Measurements from ENCODE around the gene DNAH14.

The DNAH14 gene

DNA sequence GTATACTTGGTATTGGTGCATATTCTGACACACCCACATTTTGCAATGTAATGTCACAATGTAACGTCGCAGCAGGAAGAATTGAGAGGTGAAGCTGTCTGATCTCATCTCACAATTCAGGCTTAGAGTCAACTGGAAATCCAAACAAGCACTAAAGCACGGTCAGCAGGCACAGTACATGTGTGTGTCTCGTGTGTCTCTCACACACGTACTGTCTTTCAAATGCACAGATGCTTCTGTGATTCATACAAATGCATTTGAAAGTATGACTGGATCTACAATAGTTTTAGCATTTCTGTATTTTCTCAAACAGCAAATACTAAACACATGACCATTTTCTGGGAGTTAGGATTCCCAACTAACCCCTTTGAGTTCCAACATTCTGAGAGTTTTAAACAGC, 471.5 kb downstream of the DNAH14 start:
- DNase-seq (ENCODE audit: low spot score) = no peak

DNA sequence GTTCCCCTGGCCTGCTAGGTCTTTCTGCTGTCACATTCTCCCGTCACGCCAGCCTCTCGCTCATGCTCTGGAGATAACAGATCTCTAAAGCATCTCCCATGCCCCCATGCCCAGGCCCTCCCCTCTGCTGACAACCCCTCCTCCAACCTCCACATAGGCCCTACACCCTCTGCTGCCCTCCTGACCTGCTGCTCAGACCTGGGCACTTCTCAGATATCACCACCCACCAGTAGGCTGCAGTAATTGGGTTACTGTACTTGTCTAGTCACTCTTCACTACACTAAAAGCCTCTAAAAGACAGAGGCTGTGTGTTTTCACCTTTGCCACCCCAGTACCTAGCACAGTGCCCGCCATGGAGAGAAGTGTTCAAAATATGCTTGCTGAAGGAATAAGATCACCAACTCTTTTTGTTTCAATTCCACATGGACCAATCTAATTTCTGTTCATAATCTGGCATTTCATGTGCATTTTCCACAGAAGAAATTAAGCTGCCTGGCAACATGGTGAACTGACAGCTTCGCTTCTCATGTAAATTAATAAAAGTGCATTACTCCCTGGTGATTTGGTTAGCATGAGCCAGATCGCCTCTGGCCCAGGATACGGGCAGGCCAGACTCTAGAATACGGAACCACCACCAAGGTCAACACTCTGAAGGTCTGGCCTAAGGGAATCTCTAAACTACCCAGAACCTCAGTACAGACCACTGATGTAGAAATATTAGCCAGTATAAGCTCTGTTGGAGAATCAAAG, 477.7 kb downstream of the DNAH14 start:
- DNase-seq (ENCODE audit: low spot score) = peak; percentile 68

DNA sequence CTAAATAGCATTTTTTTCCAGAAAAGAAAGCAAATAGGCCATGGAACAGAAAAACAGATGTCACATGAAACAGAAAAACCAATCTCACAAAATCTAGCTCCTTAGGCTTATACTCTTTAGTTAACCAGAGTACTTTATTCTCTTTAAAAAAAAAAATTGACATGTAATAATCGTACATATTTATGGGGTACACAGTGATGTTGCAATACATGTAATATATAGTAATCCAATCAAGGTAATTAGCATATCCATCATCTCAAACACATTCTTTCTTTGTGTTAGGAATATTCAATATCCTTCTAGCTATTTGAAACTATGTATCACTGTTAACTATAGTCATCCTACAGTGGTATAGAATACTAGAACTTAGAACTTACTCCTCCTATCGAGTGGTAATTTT, 478.3 kb downstream of the DNAH14 start:
- DNase-seq (ENCODE audit: low spot score) = no peak

DNA sequence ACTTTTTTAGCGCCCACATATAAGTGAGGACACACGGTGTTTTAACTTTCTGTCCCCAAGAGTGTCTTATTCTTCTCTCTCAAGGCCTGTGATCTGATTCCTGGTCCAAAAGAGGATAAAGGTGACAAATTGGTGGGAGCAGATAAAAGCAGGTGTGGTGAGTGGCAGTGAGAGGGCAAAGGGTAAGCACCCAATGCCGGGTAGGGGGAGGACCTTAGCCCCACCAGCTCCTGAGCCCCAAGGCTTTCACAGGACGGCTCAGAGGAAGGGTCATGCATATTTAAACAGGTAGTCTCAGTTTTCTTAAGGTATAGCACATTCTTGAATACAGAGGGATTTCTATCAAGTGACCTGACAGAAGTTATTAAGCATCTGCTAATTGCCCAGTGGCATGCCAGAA, 478.8 kb downstream of the DNAH14 start:
- no peak for DNase-seq (ENCODE audit: low spot score)

DNA sequence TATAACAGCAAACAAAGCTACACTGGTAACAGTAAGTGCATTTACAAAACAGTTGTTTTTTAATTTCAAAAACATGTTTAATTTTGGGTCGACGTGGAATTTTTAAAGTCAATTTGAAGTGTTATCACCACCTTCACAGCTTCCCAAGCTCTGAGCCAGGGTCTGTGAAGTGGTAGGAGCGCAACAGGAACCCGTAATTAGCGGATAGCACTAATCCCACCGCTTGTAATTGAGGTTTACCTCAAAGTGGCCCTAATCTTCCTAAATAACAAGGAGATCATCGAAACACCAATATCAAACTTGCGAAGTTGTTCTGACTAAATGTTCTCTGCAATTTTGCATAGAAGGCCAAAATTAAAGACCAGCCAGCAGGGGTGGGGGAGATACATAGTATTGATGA, 479.6 kb downstream of the DNAH14 start:
- no peak for DNase-seq (ENCODE audit: low spot score)

DNA sequence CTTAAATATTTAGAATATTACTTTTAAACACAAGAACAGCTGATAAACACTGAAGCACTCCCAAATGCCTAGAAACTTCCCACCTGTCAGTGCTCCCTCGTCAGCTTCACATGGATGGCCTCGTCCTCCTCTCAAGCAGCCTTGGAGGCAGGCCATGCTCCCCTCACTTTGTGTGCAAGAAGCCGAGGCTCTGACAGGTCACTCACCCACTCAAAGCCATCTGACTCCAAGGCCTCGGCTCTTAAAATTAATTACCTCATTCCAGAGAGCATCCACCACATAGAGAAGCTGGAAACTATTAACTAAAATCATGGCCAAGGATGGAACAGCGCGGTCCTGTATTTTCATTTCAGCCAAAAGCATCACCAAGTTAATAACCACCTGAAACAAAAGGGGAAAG, 480.6 kb downstream of the DNAH14 start:
- DNase-seq (ENCODE audit: low spot score) = no peak

DNA sequence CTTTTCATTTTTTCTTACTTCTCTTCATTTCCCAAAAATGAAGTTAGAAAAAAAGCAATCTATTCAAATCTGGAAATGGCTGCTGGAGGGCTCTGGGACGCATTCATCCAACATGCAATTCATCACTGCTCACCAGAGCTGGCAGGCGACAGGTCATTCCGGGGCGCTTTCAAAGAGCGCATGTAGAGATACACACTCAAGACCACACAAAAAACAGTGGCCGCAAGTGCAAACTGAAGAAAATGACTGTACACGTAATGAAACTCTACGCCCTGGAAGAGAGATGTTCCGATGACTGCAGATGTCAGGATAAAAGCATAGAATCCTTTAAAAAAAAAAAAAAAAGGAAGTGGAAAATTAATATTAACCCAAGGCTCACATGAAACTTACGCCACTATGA, 482.8 kb downstream of the DNAH14 start:
- no peak for DNase-seq (ENCODE audit: low spot score)

DNA sequence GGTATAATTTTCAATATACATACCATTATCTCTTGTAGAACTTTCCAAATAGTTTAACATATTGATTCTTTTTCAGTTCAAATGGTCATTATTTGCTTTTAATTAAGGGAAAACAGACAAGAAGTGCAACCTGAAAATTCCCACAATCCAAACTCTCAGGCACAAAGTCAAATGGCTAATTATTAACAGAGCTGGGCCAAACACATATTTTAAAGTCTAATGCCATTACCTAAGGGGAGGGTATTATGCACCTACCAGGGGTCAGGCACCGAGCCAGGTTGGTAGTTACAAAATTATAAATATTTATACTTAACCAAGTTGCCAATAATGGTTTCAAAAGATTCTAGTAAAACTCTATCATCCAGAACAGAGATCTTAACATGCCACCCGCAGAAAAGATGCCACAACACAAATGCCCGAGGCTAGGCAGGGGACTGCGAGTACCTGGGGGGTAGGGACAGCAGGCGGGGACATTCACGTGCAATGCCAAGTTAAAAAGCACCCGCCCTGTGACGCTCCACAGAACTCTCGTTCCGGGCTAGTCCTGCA, 483.4 kb downstream of the DNAH14 start:
- no peak for DNase-seq (ENCODE audit: low spot score)

DNA sequence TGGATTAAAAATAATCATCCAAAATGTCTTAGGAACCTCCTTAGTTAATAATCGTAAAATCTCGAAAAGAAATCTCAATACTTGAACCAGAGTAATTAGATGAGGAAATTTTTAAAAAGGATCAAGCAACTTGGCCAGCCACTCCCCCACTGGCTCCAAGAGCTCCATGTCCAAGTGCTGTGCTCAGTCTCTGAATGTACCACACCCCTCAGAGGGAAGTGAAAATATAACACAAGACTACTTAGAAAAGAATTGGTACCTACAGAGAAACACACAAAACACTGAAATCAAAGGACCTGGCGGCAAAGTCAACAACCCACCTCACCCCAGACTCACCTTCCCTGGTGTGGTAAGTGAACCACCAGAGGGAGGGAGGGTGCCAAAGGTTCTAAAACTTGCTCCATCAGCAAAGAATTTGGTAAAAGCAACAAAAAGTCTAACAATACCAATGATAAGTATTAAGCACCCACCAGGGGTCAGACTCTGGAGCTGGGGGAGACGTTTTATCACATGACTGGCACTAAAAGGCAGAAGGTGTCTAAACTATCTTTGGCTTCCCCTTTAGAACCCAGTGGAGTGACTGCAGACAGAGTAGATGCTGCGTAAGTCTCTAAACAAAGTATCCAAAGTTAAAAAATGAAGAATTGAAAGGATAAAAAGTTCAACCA, 484.4 kb downstream of the DNAH14 start:
- no peak for DNase-seq (ENCODE audit: low spot score)

DNA sequence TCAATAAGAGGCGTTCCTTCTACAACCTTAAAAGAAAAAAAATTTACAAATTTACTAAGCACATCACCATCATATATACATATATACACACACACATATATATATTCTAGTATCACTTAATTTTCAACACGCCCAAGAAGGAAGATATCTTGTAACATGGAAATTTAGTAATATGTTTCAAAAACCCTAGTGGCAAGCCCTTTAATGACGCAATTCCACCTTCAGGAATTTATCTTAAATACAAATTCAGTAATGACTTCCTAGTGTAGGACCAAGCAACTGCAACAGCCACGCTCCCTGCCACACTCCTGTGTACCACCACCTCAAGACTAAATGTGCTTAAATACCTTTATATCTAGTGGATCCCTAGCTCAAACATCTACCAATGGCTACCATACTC, 485.8 kb downstream of the DNAH14 start:
- no peak for DNase-seq (ENCODE audit: low spot score)

DNA sequence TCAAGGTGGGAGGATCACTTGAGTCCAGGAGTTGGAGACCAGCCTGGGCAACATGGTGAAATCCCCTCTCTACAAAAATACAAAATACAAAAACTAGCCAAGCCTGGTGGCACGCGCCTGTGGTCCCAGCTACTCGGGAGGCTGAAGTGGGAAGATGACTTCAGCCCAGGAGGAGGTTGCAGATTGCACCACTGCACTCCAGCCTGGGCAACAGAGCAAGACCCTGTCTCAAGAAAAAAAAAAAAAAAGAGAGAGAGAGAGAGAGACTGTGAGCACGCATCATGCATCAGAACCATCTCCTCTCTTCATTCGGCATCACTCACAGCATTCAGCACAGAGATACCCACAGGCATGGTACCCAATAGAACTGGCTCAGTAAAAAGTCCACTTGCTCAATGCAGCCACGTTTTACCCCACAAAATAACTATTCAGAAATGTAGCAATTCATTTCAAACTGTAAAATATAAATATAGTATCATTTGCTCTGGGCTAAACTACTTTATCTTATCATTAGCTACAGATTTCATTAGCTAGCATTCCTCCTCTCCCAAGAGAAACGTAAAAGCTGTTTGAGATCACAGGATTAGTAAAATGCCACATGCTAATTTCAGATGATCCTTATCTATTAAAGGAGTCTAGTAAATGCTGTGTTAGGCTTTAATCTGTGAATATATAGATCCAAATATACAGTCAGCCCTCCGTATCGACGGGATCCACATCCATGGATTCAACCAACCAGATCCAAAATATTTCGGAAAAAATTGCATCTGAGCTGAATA, 486.7 kb downstream of the DNAH14 start:
- DNase-seq (ENCODE audit: low spot score) = no peak

DNA sequence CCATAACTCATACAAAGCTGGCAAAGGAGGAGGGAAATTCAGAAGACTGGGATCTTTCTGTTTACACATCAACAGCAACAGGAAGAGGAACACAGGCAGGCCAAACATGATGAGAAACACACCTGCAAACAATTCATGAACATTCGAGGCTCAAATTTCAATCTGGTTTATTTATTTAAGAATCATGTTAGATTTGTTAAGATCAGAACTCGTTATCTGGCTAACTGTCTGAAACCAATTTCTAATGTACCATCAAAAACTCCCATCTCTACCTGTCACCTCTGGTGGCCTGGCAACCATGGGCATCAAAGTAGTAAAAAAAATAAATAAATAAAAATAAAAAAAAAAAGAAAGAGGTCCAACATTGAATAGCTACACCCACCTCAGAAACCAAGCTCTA, 488.6 kb downstream of the DNAH14 start:
- DNase-seq (ENCODE audit: low spot score) = no peak

DNA sequence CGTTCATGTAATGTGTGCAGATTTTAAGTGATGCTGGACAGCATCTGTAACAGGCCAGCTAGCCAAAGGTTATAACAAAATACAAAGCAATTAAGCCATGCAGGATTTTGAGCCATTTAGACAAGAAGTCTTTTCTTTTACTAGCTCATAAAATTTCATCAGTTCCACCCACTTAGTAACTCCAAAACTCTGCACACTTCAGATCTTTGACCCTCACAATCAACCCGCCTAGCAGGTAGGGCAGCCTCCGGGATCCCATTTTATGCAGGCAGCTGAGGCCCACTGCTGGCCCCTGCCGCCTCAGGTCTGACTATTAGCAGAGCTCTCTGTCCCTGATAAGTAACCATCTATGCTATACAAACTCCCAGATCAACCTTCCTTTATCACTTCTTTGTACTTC, 489.1 kb downstream of the DNAH14 start:
- DNase-seq (ENCODE audit: low spot score) = no peak

DNA sequence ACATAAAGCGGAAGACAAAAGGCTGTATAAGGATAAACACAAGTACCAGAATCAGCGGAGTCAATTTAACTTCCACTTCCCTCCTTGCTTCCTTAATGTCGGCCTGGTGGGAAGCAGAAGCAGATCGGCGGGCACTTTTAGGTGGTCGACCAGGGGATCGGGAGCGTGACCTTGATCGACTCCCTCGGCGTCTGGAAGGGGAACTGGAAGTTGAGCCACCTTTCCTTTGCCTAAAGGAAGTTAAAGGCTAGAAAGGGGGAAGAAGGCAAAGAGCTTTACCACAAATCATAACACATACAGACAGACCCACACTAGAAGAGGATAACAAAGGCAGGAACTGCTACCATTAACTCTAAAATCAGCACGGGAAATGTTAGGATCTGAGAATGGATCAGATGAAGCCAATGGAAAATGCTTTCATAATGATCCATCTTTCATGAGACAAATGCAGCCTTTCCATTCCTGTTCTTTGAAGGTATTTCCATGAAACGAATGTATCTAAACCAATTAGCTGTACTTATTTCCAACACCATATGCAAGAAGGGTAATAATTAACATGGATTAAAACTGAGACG, 492.6 kb downstream of the DNAH14 start:
- DNase-seq (ENCODE audit: low spot score) = no peak

DNA sequence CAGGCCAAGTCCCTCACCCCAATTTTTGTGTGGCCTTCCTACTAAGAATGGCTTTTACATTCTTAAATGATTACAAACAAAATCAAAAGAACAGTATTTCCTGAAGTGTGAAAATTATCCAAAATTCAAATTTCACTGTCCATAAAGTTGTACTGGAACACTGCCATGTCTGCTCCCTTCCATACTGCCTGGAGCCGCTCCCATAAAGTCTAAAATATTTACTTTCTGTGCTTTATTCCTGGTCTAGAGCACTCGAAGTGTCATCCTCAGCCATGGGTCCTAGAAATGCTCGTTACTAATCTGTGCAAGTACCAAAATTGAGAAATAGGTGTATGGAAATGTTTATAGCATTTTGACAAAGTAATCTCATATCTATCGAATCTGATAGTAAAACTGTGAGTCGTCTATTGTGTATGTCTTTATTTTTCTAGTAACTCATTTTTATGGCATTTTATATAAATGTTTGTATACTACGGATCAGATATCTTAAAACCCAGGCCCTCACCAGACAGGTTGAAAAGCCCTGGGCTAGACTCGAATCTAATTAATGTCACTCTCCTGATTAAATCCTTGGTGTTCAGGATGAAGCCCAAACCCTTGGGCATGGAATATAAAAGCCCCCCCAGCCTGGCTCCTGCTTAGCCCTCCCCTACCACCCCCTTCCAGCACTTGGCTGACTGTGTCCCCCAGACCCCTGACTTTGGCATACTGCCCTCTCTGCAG, 493.5 kb downstream of the DNAH14 start:
- no peak for DNase-seq (ENCODE audit: low spot score)

DNA sequence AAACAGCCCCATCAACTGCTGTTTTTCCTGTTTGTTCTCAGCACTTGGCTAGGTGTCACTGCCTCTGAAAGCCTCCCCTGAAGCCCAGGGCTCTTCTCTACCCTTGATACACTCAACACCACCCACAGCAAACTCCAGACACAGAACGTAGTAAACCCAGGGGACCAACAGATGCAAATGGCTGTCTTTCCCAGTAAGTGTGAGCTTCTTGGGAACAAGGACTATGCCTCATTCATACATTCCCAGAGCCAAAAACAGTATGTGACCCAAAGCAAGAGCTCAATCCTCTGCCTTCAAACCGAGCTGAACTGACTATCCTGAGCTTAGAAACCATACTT, 494.0 kb downstream of the DNAH14 start:
- no peak for DNase-seq (ENCODE audit: low spot score)

DNA sequence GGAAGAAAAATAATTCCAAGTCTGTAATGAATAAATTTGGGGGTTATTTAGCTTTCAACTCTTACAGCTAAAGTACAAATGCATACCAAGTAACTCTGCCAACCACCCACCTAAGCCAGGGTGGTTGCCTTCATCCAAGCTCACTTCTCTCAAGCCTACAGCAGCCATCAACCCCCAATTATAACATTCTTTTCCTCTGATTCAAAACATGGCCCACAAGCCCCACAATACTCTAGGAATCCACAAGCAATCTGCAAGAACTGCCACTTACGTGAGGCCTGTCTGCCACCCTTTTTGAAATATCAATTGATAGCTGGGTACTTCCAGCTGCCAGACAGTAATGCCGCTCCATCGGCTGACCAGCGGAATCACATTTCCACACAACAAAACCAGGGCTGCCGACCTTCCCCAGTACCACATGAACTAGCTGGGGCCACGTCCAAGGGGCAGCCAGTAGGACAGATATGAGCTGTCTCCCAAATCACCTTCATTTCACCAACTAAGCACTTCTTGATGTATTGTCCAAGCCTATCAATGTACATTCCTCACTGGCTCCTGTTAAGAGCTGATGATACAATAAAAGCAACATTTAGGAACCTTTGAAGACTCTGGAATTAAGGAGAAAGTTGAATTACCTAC, 495.2 kb downstream of the DNAH14 start:
- no peak for DNase-seq (ENCODE audit: low spot score)

DNA sequence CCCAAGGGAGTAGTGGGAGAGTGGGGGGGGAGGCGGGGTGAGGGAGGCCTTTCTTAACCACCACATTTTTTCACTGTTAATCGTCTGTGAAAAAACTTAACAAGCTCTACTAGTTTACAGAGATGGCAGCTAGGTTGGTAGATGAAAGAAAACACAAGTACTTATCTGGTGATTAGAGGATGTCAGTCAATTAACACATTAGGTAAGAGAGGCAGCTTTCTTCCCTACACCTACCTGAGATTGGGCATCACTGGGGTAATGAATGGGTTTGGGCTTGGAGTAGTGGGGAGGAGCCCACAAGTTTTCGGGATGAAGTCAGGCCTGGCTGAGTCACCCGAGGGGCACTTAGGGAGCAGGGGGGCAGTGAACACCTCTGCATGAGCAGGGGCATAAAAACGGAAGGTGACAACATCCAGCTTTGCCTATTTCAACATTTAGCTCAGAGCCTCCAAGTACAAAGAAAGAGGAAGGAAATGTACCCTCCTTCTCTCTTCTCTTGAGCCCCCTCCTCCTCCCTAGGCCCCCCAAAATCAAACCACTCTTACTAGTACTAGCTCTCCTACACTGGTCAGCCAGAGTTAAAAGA, 495.8 kb downstream of the DNAH14 start:
- no peak for DNase-seq (ENCODE audit: low spot score)

DNA sequence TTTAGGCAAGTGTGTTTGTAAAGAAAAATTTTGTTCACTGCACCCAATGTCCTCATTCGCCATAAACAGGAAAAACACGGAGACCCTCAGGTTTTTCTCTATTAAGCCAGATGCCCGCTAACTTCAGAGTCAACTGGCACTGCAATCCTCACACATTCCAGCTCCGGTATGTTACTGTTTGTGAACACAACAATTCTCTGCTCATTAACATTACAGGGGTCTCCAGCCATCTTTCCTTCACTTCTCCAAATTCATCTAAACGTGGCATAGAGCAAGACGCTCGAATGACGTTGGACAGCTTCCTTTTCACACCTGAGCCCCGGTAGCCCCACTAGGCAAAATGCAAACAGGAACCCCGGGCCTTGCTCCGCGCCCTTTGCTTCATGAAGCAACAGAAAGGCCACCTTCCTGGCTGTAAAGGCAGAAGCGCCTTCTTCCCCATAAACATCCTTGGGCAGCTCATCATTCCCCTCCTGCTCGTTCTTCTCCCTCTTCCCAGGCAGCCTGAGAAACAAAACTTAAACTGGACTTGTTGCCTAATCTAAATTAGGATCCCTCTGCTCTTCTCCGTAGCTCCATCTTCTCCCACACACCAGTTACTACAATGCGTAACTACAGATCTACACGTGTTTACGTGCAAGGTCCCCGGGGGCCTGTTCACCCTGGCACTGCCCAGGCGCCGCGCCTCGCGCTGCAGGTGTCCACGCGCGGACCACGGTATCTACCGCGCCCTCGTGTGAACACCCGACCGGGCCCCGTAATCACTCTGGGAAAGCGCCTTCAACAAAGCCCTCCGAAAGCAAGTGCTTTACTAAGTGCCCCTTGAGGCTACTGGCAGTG, 497.1 kb downstream of the DNAH14 start:
- DNase-seq (ENCODE audit: low spot score) = no peak

Data from SK-N-DZ (cell line).